GM12874 (cell line): ENCODE measurements around the gene PGPEP1.

Experiments used
- CTCF ChIP-seq: IDR thresholded peaks from 2 replicates; pipeline ENCODE4 v1.5.1; 2011; ENCODE audit warnings: low read depth, mild to moderate bottlenecking, control low read depth, low read length, moderate library complexity; ENCODE audit not compliant: insufficient read depth

Gene PGPEP1

GRCh38 chr19:18329035-18329376 is 11.4 kb upstream of the PGPEP1 start:
- TF ChIP-seq CTCF = no peak

GRCh38 chr19:18330868-18331267 is 9.5 kb upstream of the PGPEP1 start:
- TF ChIP-seq CTCF = no peak

GRCh38 chr19:18332917-18333530 is 7.4 kb upstream of the PGPEP1 start:
- no peak for TF ChIP-seq CTCF

- TF ChIP-seq CTCF = no peak
Observed at GRCh38 chr19:18333680-18334079, 6.7 kb upstream of the PGPEP1 start.

GRCh38 chr19:18336121-18336520 is 4.3 kb upstream of the PGPEP1 start:
- TF ChIP-seq CTCF = no peak

- no peak for TF ChIP-seq CTCF
Observed at GRCh38 chr19:18338541-18338940, 1.9 kb upstream of the PGPEP1 start.

GRCh38 chr19:18339723-18340122 is 675 bp upstream of the PGPEP1 start:
- TF ChIP-seq CTCF = 0 out of 2 replicates have a peak, but pooled peaks have one; percentile 16
